Kidney tubule cell (primary cell): ENCODE results near the gene RBPMS2.

ENCODE experiments used
- DNase-seq: peaks from one replicate; pipeline ENCODE4 v3.0.0-alpha.2; 2018; ENCODE audit warnings: low spot score

The RBPMS2 gene

GRCh38 chr15:64720188-64720587 lies 55.2 kb downstream of the RBPMS2 start:
- DNase-seq = no peak

DNA sequence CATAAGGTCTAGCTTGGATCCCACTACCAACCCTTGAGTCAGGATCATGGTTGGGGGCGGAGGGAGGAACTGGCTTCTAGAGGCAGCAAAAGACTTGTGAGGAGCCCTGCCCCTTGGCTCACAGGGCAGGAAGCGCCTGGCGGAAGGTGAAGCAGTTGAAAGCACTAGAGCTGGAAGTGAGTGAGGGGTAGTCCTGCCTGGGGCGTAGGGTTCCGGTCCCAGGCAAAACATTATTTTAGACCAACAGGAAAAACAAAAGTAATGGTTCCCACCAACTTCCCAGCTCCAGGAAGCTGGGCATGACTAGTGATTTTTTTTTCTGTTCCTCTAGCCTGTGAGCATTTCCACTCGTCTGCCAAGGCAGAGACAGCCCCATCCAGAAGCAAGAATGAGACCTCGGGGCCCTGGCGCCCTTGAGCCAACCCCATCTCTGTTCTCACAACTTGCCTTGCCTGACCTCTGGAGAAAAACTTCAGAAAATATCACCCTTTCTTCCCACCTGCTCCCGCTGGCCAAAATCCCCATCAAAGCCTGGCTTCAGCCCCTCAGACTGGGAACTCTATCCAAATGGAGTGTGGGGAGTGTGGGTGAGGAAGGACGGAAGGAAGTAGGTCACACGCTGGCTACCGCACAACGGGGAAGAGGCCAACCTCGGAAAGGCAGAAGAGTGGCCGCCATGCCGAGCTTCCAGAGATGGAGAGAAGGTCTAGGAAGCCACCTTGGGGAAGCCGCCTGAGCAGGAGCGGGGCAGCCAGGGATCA lies 57.5 kb downstream of the RBPMS2 start:
- no peak for DNase-seq

GRCh38 chr15:64717130-64717529 lies 58.3 kb downstream of the RBPMS2 start:
- DNase-seq = no peak

DNA sequence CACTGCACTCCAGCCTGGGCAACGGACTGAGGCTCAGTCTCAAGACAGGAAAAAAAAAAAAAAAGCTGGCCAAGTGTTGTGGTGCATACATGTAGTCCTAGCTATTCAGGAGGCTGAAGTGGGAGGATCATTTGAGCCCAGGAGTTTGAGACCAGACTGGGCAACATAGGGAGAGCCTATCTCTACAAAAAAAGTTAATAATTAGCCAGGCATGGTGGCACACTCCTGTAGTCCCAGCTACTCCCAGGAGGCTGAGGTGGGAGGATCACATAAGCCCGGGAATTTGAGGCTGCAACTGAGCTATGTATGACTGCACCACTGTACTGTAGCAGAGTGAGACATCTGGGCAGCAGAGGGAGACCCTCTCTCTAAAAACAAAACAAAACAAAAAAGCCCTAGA lies 58.9 kb downstream of the RBPMS2 start:
- DNase-seq = no peak

DNA sequence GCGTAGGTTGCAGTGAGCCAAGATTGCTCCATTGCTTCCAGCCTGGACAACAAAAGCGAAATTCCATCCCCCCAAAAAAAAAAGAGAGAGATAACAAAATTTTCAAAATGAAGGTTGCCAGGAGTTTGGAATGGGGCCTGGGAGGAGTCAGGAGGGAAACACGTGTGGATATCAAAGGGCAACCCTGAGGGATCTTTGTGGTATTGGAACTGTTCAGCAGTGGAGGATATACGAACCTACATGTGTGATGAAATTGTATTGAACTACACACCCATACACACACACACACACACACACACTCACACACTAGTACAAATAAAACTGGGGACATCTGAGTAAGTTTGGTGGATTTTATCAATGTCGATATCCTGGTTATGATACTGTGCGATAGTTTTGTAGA lies 61.8 kb downstream of the RBPMS2 start:
- no peak for DNase-seq

GRCh38 chr15:64712353-64712752 lies 63.0 kb downstream of the RBPMS2 start:
- no peak for DNase-seq

- DNase-seq = no peak
Observed at GRCh38 chr15:64710676-64711428, 64.5 kb downstream of the RBPMS2 start.

GRCh38 chr15:64706011-64706911 lies 69.1 kb downstream of the RBPMS2 start:
- DNase-seq = no peak

DNA sequence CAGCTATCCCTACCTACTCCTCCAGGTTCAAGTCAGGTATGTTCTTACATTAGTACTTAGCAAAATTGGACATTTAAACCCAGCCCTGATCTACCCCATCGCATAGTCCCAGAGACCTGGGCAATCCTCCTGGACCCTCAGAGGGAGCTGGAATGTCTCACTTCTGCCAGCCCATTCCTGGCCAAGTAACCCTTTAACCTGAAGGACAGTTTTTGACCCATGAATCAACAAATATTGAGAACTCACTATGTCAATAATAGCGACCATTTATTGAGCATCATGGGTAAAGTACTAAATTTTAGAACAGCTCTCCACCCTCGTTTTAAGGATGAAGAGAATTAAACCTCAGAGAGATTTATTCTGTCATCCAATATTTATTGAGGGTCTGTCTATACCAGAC lies 70.4 kb downstream of the RBPMS2 start:
- DNase-seq = no peak

GRCh38 chr15:64703632-64703959 lies 71.8 kb downstream of the RBPMS2 start:
- DNase-seq = no peak

- DNase-seq = peak; percentile 91
Observed at GRCh38 chr15:64702816-64703631, 72.4 kb downstream of the RBPMS2 start.

DNA sequence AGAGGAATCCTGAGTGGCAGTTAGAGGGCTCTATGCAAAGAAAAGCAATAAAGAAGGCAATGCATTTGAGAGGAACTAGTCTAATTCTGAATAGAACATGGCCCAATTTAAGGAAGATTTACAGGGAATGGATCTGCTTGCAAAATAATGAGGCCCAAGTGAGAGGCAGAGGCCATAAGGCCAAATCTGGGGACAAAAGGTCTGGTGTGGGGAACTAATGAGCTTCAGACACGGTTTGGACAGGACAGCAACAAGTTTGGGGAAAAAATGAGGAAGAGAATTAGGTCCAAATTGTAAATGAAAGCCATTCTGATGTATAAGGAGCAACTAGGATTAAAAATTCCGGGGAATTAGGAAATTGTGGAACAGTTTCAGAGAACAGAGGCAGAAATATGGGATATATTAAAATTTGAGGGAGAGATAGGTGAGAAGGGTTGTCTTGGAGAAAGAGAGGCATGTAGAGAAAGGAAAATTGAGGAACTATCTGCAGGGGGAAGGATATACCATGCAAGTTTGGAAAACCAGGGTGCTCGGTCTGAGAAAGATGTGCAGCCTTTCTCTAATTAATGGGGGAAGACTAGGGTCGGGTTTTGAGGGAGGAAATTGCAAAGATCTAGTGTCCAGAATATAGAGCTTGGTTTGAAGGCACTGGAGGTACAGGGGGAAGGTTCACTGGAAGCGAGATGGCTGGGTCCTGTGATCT lies 73.8 kb downstream of the RBPMS2 start:
- DNase-seq = no peak

- DNase-seq = no peak
Observed at GRCh38 chr15:64701051-64701450, 74.3 kb downstream of the RBPMS2 start.

- no peak for DNase-seq
Observed at GRCh38 chr15:64699751-64700388, 75.5 kb downstream of the RBPMS2 start.

DNA sequence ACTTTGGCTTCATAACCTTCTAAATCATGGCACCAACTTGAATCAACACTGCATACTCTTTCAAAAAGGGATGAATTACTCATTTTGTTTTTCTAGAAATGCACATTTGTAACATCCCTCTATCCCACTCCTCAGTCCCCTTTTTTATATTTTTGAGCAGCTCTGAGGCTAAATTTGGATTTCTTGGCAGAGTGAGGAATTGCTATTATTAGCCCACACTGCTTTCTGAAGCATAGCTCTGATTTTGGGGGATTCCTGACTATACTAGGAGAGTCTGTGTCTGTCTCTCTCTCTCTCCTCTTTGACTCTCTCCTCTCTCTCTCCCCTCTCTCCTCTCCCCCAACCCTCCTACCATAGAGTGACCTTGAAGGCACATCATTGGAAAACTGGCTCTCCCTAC lies 76.6 kb downstream of the RBPMS2 start:
- DNase-seq = no peak

DNA sequence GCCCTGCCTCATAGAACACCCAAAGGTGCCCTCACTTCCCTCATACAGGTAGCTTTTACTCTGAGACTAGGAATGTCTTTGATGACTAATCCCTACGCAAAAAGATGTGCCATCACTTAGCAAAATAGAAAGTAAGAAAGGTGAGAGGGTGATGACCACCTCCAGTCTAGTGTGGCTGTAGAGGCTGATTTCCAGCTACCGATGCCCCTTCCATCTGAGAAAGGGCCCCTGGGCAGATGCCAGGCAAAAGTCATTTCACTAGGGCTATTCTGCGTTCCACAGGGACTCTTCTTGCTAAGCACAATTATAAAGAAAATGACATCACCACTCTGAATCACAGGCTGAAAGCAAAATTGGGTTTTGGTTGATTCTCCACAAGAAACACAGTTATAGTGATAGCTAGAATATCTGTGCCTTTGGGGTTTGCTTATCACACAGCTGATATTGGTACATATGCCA lies 77.4 kb downstream of the RBPMS2 start:
- DNase-seq = peak; percentile 72

- DNase-seq = no peak
Observed at GRCh38 chr15:64696481-64696880, 78.9 kb downstream of the RBPMS2 start.

DNA sequence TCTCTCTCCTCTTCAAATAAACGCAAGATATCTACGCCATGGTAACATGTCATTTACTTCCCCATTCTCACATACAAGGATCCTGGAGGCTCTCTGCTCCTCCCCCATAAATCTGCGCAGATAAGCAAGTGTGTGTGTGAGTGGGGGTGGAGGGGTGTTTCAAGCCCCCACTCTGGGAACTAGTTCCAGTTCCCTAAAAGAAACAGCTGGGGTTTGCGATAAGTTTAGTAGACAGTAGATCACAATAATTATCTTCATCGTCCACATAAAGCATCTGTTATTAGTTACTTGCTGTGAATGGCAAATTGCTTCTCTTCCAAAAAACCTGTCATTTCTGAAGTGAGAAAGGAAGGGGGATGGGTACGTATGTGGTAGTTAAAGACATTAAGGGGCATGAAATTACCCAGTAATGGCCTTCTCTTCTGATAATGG lies 79.8 kb downstream of the RBPMS2 start:
- no peak for DNase-seq

DNA sequence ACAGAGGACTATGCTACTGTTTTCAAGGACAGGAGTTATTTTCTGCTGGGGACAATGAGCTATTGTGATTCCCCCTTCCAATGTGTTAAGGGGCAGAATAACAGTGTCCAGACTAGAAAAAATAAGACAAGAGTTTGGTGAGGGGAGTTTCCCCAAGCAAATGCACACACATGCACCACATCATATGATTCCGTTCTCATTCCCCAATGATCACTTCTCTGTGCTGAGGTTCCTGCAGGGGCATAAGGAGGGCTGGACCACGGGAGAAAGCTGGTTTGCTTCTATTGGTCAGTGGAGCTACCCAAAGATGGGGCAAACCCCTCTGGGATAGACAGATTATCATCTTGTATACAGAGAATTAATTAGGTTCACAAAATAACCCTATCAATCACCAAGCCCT lies 80.6 kb downstream of the RBPMS2 start:
- DNase-seq = no peak

GRCh38 chr15:64693134-64693533 lies 82.3 kb downstream of the RBPMS2 start:
- DNase-seq = peak; percentile 80
